Spleen (tissue), 11 donors: ENCODE data around the gene TUBA1C. TPM values are rescaled to one million over a fixed set of nuclear protein-coding genes. Genes with fewer than 3 reads are reported as not detected.
A peak's percentile ranks its signal among the peaks of the same experiment; 100 is the strongest.

Experiments used
- DNase-seq: peaks from one replicate; pipeline ENCODE4 v3.0.0-alpha.2; 2020
- H3K27ac ChIP-seq, 8 donors: fragments of 200-600 bp; sonication (generic) in 7 of 8; 1 replicate in 4 of 8; 2 replicates in 4 of 8; pipeline versions ENCODE4 v1.5.0 to v1.8.0; 2016 to 2021; ENCODE audit warnings: inconsistent platforms in 4 of 8, mild to moderate bottlenecking in 4 of 8, moderate library complexity in 1 of 8
- H3K27me3 ChIP-seq, 7 donors: fragments of 200-600 bp; sonication (generic) in 6 of 7; replicated peaks in 1 of 7; 1 replicate in 4 of 7; 2 replicates in 3 of 7; pipeline versions ENCODE4 v1.5.0 to v1.8.0; 2016 to 2021; ENCODE audit warnings: inconsistent platforms in 3 of 7, mild to moderate bottlenecking in 1 of 7
- H3K36me3 ChIP-seq, 6 donors: fragments of 200-600 bp; sonication (generic) in 5 of 6; 1 replicate in 4 of 6; 2 replicates in 2 of 6; pipeline versions ENCODE4 v1.5.0 to v1.8.0; 2016 to 2021; ENCODE audit warnings: inconsistent platforms in 2 of 6
- H3K4me1 ChIP-seq, 6 donors: fragments of 200-600 bp; sonication (generic) in 5 of 6; 1 replicate in 3 of 6; 2 replicates in 3 of 6; pipeline versions ENCODE4 v1.5.0 to v1.8.0; 2016 to 2021; ENCODE audit warnings: inconsistent platforms in 3 of 6
- H3K4me3 ChIP-seq, 8 donors: fragments of 200-600 bp; sonication (generic) in 7 of 8; 1 replicate in 4 of 8; 2 replicates in 4 of 8; pipeline versions ENCODE4 v1.5.0 to v1.8.0; 2016 to 2021; ENCODE audit warnings: inconsistent platforms in 4 of 8, mild to moderate bottlenecking in 4 of 8, moderate library complexity in 2 of 8
- H3K9me3 ChIP-seq, 8 donors: fragments of 200-600 bp; sonication (generic) in 7 of 8; 1 replicate in 4 of 8; 2 replicates in 4 of 8; pipeline versions ENCODE4 v1.5.0 to v1.8.0; 2016 to 2021; ENCODE audit warnings: inconsistent platforms in 4 of 8
- CTCF ChIP-seq, 11 experiments: fragments of 200-600 bp in 7 of 11; fragments of 450-650 bp in 4 of 11; sonication (generic) in 4 of 11; IDR thresholded peaks in 8 of 11; conservative IDR thresholded peaks in 3 of 11; 1 replicate in 7 of 11; 2 replicates in 4 of 11; pipeline versions ENCODE4 v1.4.0 to v1.8.0; 2016 to 2021; ENCODE audit warnings: antibody characterized with exemption in 11 of 11, inconsistent platforms in 4 of 11, mild to moderate bottlenecking in 1 of 11
- POLR2A ChIP-seq, 3 donors: fragments of 450-650 bp; IDR thresholded peaks; one replicate each; pipeline ENCODE4 v1.5.1; 2017; ENCODE audit warnings: antibody characterized with exemption in 3 of 3, mild to moderate bottlenecking in 1 of 3
- POLR2AphosphoS5 ChIP-seq, 3 donors: sonication (generic); formaldehyde crosslinking; IDR thresholded peaks; one replicate each; pipeline ENCODE4 v1.5.1; 2017; ENCODE audit warnings: antibody characterized with exemption in 3 of 3
- WGBS, 5 donors: extraction: QIAGEN DNeasy Blood & Tissue Kit in 3 of 5; methylation state at CpG; one replicate each; pipeline versions ENCODE4 v1.1.5 to v1.1.7; 2013 to 2018; 5-methylcytosine and 5-hydroxymethylcytosine counted together
- intact Hi-C: fragments of 100-400 bp; cut with DNase I; formaldehyde crosslinking; loops from one replicate; pipeline ENCODE4 v1.15.0; 2023; ENCODE audit warnings: low total_unique reads
- polyA plus RNA-seq, 3 donors: library from polyadenylated mRNA; stranded (reverse); fragments of 200-250 nt; gene quantifications; one replicate each; pipeline ENCODE4 v1.2.1, GENCODE V29; 2013
- total RNA-seq, 7 donors: library from RNA; depleted of rRNA in 3 of 7; stranded (reverse); fragments of >200 nt in 3 of 7; fragmentation: NEBNext Ultra II Directional in 4 of 7; extraction: Animal tissue kit (Norgen Biotek cat#: 25700) in 4 of 7; gene quantifications; one replicate each; pipeline versions ENCODE4 v1.1.0 to v1.2.1, GENCODE V29; 2016 to 2021
- donor health status: healthy with polysubstance abuse.
- donor health status: DM: no; HTN: no; CAD: no; lungs with moderate emphysema.
- donor health status: DM: no; HTN: no; CAD: no.
- donor health status: Bipolar disorder and iron deficiency.
- donor health status: healthy.
- donor health status: DM: no; HTN: no; CAD: no.
- donor health status: DM: yes; HTN: yes; CAD: no.

Gene TUBA1C
- total and polyA plus RNA-seq, 10 donors = 36.3 to 89.6 (median 58.8) TPM

DNA sequence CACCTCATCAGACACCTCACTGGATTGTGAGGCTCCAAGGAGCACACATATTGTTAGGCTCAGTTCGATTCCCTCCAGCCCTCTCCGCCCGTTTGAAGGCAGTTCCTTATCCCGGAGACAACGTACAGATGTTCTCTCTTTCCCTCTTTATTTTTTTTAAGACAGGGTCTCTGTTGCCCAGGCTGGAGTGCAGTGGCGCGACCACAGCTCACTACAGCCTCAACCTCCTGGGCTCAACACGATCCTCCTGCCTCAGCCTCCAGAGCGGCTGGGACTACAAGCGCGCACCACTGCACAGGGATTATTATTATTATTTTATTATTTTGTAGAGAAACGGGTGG lies 57.5 kb downstream of the TUBA1C start:
- intact Hi-C loops = no loop called here
- DNase-seq = no peak
- Histone ChIP-seq H3K27ac (peak overlapping the region in 7 of 8 donors; percentile 14 to 82 (median 73)), H3K9me3 (no peaks in the 10 kb centered on the region), H3K27me3 (no peaks in the 10 kb centered on the region), H3K4me3 (peak overlapping the region; percentile 49 to 87 (median 68)), H3K36me3 (peaks cover 0 to 20% (median 0%) of the 10 kb centered on the region in 6 donors), H3K4me1 (peaks cover 4 to 29% (median 18%) of the 10 kb centered on the region in 6 donors)
- TF ChIP-seq POLR2AphosphoS5 (IDR thresholded peaks at IDR 0.05) (no peak), CTCF (IDR thresholded peaks at IDR 0.05 in 8 of 11, conservative IDR thresholded peaks at IDR 0.05 in 3 of 11) (no peak), POLR2A (IDR thresholded peaks at IDR 0.05) (no peak)
- WGBS, 5 donors = 37 to 45% (median 40%) methylated on average over 12 of the region's 12 CpGs

DNA sequence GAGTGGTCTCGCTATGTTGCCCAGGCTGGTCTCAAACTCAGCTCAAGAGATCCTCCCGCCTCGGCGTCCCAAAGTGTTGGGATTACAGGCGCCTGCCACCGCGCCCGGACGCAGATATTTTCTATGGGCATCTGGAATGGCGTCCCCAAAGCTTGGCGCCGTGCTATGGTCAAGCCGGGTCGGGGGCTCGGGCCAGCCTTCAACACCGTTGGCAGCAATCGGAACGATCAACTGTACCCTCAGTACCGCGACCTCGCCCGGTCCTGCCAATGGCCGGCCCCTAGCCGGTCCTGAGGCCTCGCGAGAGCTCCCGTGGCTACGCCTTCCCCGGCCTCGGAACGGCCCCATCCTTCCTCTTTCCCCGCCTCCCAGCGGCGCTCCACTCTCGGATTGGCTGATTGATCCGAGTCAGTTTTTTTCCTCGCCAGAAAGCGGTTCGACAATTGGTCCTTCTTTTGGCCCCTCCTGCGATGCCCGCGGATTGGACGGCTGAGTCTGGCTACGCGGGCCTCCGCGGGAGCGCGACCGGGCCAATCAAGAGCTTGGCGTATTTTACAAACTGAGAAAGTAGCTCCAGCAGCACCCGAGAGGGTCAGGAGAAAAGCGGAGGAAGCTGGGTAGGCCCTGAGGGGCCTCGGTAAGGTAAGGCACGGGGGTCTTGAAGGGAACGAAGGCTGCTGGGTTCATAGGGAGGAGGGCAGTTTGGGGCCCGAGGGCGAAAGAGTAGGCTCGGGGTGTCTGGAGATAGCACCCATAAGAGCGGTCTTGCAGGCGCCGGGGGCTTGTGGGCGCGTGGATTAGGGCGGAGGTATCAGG lies 58.0 kb downstream of the TUBA1C start, which contains the start of gene TROAP:
Gene TROAP, plus strand, starts transcription at position 548 of the 816 bp plus-strand sequence. CDS start 354 bp downstream, outside the sequence.
- Histone ChIP-seq H3K9me3 (no peaks in the 10 kb centered on the region), H3K4me1 (peaks cover 4 to 29% (median 18%) of the 10 kb centered on the region in 6 donors), H3K27me3 (no peaks in the 10 kb centered on the region), H3K36me3 (peaks cover 0 to 25% (median 0%) of the 10 kb centered on the region in 6 donors), H3K27ac (peak within 1 kb of the TSS in 7 of 8 donors; percentile 14 to 82 (median 73)), H3K4me3 (peak within 1 kb of the TSS; percentile 49 to 87 (median 68))
- peak; percentile 99 for DNase-seq
- TF ChIP-seq CTCF (IDR thresholded peaks at IDR 0.05 in 8 of 11, conservative IDR thresholded peaks at IDR 0.05 in 3 of 11) (peak in 4 of 11 experiments; percentile 24 to 59 (median 40)), POLR2AphosphoS5 (IDR thresholded peaks at IDR 0.05) (peak; percentile 90 to 92 (median 91)), POLR2A (IDR thresholded peaks at IDR 0.05) (peak in 1 of 3 donors; percentile 31)
- intact Hi-C loops = no loop called here
- WGBS, 5 donors = 0 to 1% (median 0%) methylated on average over 57 to 65 of the region's 65 CpGs

- Histone ChIP-seq H3K27ac (peak overlapping the region in 4 of 8 donors; percentile 41 to 82 (median 78)), H3K27me3 (no peaks in the 10 kb centered on the region), H3K4me3 (peak overlapping the region; percentile 36 to 87 (median 68)), H3K4me1 (peaks cover 4 to 29% (median 18%) of the 10 kb centered on the region in 6 donors), H3K36me3 (peaks cover 0 to 29% (median 0%) of the 10 kb centered on the region in 6 donors), H3K9me3 (no peaks in the 10 kb centered on the region)
- 12 to 19% (median 15%) methylated on average over 14 to 19 of the region's 19 CpGs for WGBS, 5 donors
- TF ChIP-seq POLR2A (IDR thresholded peaks at IDR 0.05) (no peak), CTCF (IDR thresholded peaks at IDR 0.05 in 8 of 11, conservative IDR thresholded peaks at IDR 0.05 in 3 of 11) (no peak), POLR2AphosphoS5 (IDR thresholded peaks at IDR 0.05) (no peak)
- no peak for DNase-seq
- intact Hi-C loops = no loop called here
Measured at GRCh38 chr12:49323524-49324097, 58.7 kb downstream of the TUBA1C start.

Other genes with a start within 250 kb of the TUBA1C start
- gene PRKAG1, start 246.3 kb upstream of the TUBA1C start, total RNA-seq = 10 to 100 TPM; 40.2 to 47.2 (median 44.6) TPM
- 10 to 100 TPM; 34.1 to 41.4 (median 39.8) TPM for gene PRKAG1, start 246.3 kb upstream of the TUBA1C start, polyA plus RNA-seq
- gene KMT2D, start 204.3 kb upstream of the TUBA1C start, total RNA-seq = 100 to 1,000 TPM; 115 to 172 (median 163) TPM
- gene KMT2D, start 204.3 kb upstream of the TUBA1C start, polyA plus RNA-seq = 10 to 100 TPM in 1 of 3 donors, 1 to 10 TPM in 2; 5.1 to 42.1 (median 6.0) TPM
- gene RHEBL1, start 195.1 kb upstream of the TUBA1C start, total RNA-seq = 1 to 10 TPM; 2.0 to 4.3 (median 2.5) TPM
- 1 to 10 TPM; 3.9 to 6.7 (median 5.5) TPM for gene RHEBL1, start 195.1 kb upstream of the TUBA1C start, polyA plus RNA-seq
- gene DHH, start 170.3 kb upstream of the TUBA1C start, total RNA-seq = 1 to 10 TPM in 3 of 7 donors, under 1 TPM in 4; 0.33 to 2.6 (median 0.79) TPM
- under 1 TPM; 0.09 to 0.74 (median 0.59) TPM for gene DHH, start 170.3 kb upstream of the TUBA1C start, polyA plus RNA-seq
- gene LMBR1L, start 154.2 kb upstream of the TUBA1C start, total RNA-seq = 100 to 1,000 TPM in 2 of 7 donors, 10 to 100 TPM in 5; 60.3 to 108 (median 85.8) TPM
- gene LMBR1L, start 154.2 kb upstream of the TUBA1C start, polyA plus RNA-seq = 10 to 100 TPM; 44.1 to 78.0 (median 61.2) TPM
- gene TUBA1B, start 133.7 kb upstream of the TUBA1C start, total RNA-seq = 100 to 1,000 TPM; 326 to 706 (median 476) TPM
- gene TUBA1B, start 133.7 kb upstream of the TUBA1C start, polyA plus RNA-seq = 100 to 1,000 TPM; 231 to 582 (median 476) TPM
- 100 to 1,000 TPM in 2 of 7 donors, 10 to 100 TPM in 5; 47.2 to 120 (median 71.7) TPM for gene TUBA1A, start 76.0 kb upstream of the TUBA1C start, total RNA-seq
- gene TUBA1A, start 76.0 kb upstream of the TUBA1C start, polyA plus RNA-seq = 10 to 100 TPM; 52.0 to 68.5 (median 66.4) TPM
- 1 to 10 TPM in 3 of 7 donors, under 1 TPM in 4; 0.26 to 2.6 (median 0.98) TPM for gene PRPH, start 30.1 kb downstream of the TUBA1C start, total RNA-seq
- 1 to 10 TPM in 2 of 3 donors, under 1 TPM in 1; 0.67 to 3.0 (median 2.5) TPM for gene PRPH, start 30.1 kb downstream of the TUBA1C start, polyA plus RNA-seq
- gene TROAP, start 58.2 kb downstream of the TUBA1C start, total RNA-seq = 10 to 100 TPM in 1 of 7 donors, 1 to 10 TPM in 6; 2.5 to 11.9 (median 4.0) TPM
- gene TROAP, start 58.2 kb downstream of the TUBA1C start, polyA plus RNA-seq = 10 to 100 TPM in 1 of 3 donors, 1 to 10 TPM in 2; 3.2 to 10.8 (median 4.8) TPM
- not detected for gene C1QL4, start 72.1 kb downstream of the TUBA1C start, total RNA-seq
- not detected for gene C1QL4, start 72.1 kb downstream of the TUBA1C start, polyA plus RNA-seq
- 1 to 10 TPM in 2 of 7 donors, under 1 TPM in 5; 0.43 to 1.9 (median 0.89) TPM for gene DNAJC22, start 81.8 kb downstream of the TUBA1C start, total RNA-seq
- under 1 TPM; 0.10 to 0.48 (median 0.20) TPM for gene DNAJC22, start 81.8 kb downstream of the TUBA1C start, polyA plus RNA-seq
- gene SPATS2, start 102.4 kb downstream of the TUBA1C start, total RNA-seq = 10 to 100 TPM; 15.8 to 27.0 (median 20.7) TPM
- 10 to 100 TPM in 1 of 3 donors, 1 to 10 TPM in 2; 7.1 to 10.1 (median 9.1) TPM for gene SPATS2, start 102.4 kb downstream of the TUBA1C start, polyA plus RNA-seq